ENCODE data around the gene REN. TPM values are rescaled to one million over a fixed set of nuclear protein-coding genes. Genes with fewer than 3 reads are reported as not detected.

Gene REN
- total and polyA plus RNA-seq, 9 of the 15 experiments (the other 6 are each of a cell fraction or from before 2014, with no cell fraction given), result 1.7 to 9.9 (median 3.1) TPM

DNA sequence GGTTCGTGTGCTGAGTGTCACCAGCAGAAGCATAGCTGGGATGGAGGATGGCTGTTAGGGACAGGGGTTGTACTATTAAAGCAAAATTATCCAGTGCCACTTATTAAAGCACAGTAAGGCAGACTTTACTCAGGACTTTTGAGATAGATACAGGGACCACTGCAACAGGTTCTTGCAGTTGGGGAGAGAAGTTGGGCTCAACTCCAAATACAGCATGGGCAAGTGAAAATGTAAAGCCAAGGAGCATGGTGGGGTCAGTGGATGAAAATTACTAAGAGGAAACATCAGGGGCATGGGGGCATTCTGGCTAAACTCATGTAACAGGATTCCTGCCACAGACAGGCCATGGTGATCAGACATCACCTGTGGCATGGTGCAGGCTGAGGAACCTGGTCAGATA is 15.0 kb upstream of the REN start:
- H3K36me3 ChIP-seq (ENCODE audit: control insufficient read depth, insufficient read depth, low read length), result no peaks in the 10 kb centered on the region
- no peak overlapping the region for H3K4me2 ChIP-seq (ENCODE audit: insufficient read depth, low read length)
- peaks cover 0 to 15% of the 10 kb centered on the region in 2 experiments; a peak in 2 of 5 replicates for H3K27me3 ChIP-seq (ENCODE audit: control insufficient read depth in 2 of 2, insufficient read depth in 2 of 2, low read length in 2 of 2)
- in situ Hi-C loops (cut with MboI) (no loop called here), intact Hi-C loops (cut with micrococcal nuclease) (no loop called here)
- no peaks in the 10 kb centered on the region for H3K79me2 ChIP-seq (ENCODE audit: control insufficient read depth, insufficient read depth, low read length)
- ChIA-PET CTCF (ENCODE audit: low intra/inter-chr PET ratio) (no interaction called here), POLR2A (no interaction called here)
- H4K20me1 ChIP-seq (replicated peaks; ENCODE audit: control insufficient read depth, insufficient read depth, low read length), result no peaks in the 10 kb centered on the region
- H3K4me3 ChIP-seq, result no peak overlapping the region
- no peak overlapping the region for H3K27ac ChIP-seq (ENCODE audit: extremely low read depth, low read depth, low read length)
- WGBS (ENCODE audit: insufficient coverage, low coverage, missing lambda C conversion rate), result 0% methylated on average over 1 of the region's 1 CpG
- peaks cover 18 to 27% of the 10 kb centered on the region in 2 experiments; a peak in 4 of 5 replicates for H3K4me1 ChIP-seq (replicated peaks in 1 of 2; ENCODE audit: control insufficient read depth in 2 of 2, insufficient read depth in 2 of 2, low read length in 2 of 2)
- DNase-seq (ENCODE audit: extremely low read depth in 1 of 4, low spot score in 3 of 4) (no peak), ATAC-seq (no peak), FAIRE-seq (peak; percentile 52)
- H3K9me1 ChIP-seq (ENCODE audit: control insufficient read depth, insufficient read depth, low read length), result no peaks in the 10 kb centered on the region
- no TSS peak for BruUV-seq (replicated peaks)
- no peak overlapping the region for H2AFZ ChIP-seq (ENCODE audit: low read depth, low read length)
- H3K9ac ChIP-seq (ENCODE audit: insufficient read depth in 1 of 2, low read depth in 2 of 2, low read length in 2 of 2), result no peak overlapping the region
- H3K9me3 ChIP-seq (replicated peaks; ENCODE audit: control insufficient read depth, insufficient read depth, low read depth, low read length), result no peaks in the 10 kb centered on the region
- TF ChIP-seq CBX1 (IDR thresholded peaks at IDR 0.05; ENCODE audit: low read depth) (no peak), ELF2 (CRISPR knock-in tag; IDR thresholded peaks at IDR 0.05) (no peak), PKNOX1 (IDR thresholded peaks at IDR 0.05) (no peak), PRMT5 (CRISPR knock-in tag; IDR thresholded peaks at IDR 0.05) (no peak), ZBTB33 (CRISPR knock-in tag; IDR thresholded peaks at IDR 0.05) (no peak), IRF9 (tag; IDR thresholded peaks at IDR 0.05) (no peak)
- TF ChIP-seq, protein P1, sequence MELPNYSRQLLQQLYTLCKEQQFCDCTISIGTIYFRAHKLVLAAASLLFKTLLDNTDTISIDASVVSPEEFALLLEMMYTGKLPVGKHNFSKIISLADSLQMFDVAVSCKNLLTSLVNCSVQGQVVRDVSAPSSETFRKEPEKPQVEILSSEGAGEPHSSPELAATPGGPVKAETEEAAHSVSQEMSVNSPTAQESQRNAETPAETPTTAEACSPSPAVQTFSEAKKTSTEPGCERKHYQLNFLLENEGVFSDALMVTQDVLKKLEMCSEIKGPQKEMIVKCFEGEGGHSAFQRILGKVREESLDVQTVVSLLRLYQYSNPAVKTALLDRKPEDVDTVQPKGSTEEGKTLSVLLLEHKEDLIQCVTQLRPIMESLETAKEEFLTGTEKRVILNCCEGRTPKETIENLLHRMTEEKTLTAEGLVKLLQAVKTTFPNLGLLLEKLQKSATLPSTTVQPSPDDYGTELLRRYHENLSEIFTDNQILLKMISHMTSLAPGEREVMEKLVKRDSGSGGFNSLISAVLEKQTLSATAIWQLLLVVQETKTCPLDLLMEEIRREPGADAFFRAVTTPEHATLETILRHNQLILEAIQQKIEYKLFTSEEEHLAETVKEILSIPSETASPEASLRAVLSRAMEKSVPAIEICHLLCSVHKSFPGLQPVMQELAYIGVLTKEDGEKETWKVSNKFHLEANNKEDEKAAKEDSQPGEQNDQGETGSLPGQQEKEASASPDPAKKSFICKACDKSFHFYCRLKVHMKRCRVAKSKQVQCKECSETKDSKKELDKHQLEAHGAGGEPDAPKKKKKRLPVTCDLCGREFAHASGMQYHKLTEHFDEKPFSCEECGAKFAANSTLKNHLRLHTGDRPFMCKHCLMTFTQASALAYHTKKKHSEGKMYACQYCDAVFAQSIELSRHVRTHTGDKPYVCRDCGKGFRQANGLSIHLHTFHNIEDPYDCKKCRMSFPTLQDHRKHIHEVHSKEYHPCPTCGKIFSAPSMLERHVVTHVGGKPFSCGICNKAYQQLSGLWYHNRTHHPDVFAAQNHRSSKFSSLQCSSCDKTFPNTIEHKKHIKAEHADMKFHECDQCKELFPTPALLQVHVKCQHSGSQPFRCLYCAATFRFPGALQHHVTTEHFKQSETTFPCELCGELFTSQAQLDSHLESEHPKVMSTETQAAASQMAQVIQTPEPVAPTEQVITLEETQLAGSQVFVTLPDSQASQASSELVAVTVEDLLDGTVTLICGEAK (IDR thresholded peaks at IDR 0.05), result no peak
- TF ChIP-seq, protein P1 (CRISPR knock-in tag; IDR thresholded peaks at IDR 0.05), result no peak
- TF ChIP-seq, protein P2, sequence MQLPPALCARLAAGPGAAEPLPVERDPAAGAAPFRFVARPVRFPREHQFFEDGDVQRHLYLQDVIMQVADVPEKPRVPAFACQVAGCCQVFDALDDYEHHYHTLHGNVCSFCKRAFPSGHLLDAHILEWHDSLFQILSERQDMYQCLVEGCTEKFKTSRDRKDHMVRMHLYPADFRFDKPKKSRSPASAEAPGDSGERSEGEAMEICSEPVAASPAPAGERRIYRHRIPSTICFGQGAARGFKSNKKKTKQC (CRISPR knock-in tag; IDR thresholded peaks at IDR 0.05), result no peak

Data from K562 (cell line).